ENCODE data around the gene RER1. TPM values are rescaled to one million over a fixed set of nuclear protein-coding genes. Genes with fewer than 3 reads are reported as not detected.

RER1 gene
- total RNA-seq, 2 experiments from 2014 or later = 60.5 to 138 TPM

DNA sequence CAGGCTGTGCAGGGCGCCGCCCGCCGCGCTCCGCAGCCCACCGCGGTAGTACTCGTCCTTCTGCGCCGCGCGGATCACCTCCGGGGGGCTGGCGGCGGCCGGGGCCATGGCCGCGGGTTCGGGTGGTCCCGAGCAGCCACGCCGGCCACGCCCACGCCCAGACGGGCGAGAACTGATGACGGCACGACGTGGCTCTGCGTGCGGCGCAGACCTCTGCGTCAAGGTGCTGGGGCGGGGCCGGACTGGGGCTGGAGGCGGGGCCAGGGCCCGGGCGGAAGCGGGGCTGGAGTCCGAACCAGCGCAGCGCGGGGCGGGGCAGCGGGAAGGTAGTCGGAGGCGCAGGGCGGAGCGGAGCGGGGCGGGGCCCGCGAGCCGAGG, 20.7 kb downstream of the RER1 start, which contains the start of gene PEX10:
Gene PEX10, minus strand, starts transcription at position 170 of the 378 bp plus-strand sequence. Its CDS starts 62 bp downstream, at position 108.
- no peaks in the 10 kb centered on the region for H3K9me2 ChIP-seq (ENCODE audit: insufficient read depth, low read length)
- H3K36me3 ChIP-seq (ENCODE audit: insufficient read depth, low read length) = peaks cover 4% of the 10 kb centered on the region; the same call in 1 of the 2 replicates
- peaks cover 48% of the 10 kb centered on the region for H3K4me1 ChIP-seq (ENCODE audit: insufficient read depth, low read length, poor library complexity, severe bottlenecking)
- H3K79me2 ChIP-seq (ENCODE audit: insufficient read depth, low read depth, low read length) = no peaks in the 10 kb centered on the region
- POLR2A ChIA-PET = interaction anchor here (1.2 kb wide), 1 partner anchor 136 kb away, joined by 7 read pairs; no protein-coding TSS in a partner anchor
- peak within 1 kb of the TSS; percentile 98 for H3K4me3 ChIP-seq (ENCODE audit: low read depth, low read length, poor library complexity, severe bottlenecking)
- peak within 1 kb of the TSS; percentile 99 for H3K4me2 ChIP-seq (ENCODE audit: low read length)
- CTCF ChIA-PET (ENCODE audit: unreplicated experiment) = no interaction called here
- intact Hi-C loops (cut with micrococcal nuclease; ENCODE audit: unreplicated experiment) = loop anchor here (1.0 kb wide), 1 partner anchor 21 kb away; the partner anchor contains the start of genes MORN1 and RER1
- H3K27ac ChIP-seq (ENCODE audit: low read depth, low read length, poor library complexity, severe bottlenecking) = peak within 1 kb of the TSS; percentile 73
- peak; percentile 97 for DNase-seq (ENCODE audit: low spot score)
- H3K9me3 ChIP-seq (ENCODE audit: low read length) = no peaks in the 10 kb centered on the region
- TF ChIP-seq EZH2phosphoT487 (IDR thresholded peaks at IDR 0.05; ENCODE audit: borderline replicate concordance, low read depth, low read length) = no peak
- TF ChIP-seq, protein P1, sequence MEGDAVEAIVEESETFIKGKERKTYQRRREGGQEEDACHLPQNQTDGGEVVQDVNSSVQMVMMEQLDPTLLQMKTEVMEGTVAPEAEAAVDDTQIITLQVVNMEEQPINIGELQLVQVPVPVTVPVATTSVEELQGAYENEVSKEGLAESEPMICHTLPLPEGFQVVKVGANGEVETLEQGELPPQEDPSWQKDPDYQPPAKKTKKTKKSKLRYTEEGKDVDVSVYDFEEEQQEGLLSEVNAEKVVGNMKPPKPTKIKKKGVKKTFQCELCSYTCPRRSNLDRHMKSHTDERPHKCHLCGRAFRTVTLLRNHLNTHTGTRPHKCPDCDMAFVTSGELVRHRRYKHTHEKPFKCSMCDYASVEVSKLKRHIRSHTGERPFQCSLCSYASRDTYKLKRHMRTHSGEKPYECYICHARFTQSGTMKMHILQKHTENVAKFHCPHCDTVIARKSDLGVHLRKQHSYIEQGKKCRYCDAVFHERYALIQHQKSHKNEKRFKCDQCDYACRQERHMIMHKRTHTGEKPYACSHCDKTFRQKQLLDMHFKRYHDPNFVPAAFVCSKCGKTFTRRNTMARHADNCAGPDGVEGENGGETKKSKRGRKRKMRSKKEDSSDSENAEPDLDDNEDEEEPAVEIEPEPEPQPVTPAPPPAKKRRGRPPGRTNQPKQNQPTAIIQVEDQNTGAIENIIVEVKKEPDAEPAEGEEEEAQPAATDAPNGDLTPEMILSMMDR (conservative IDR thresholded peaks at IDR 0.05; ENCODE audit: low read length) = no peak
- no peaks in the 10 kb centered on the region for H4K20me1 ChIP-seq (ENCODE audit: insufficient read depth, low read length)
- H2AFZ ChIP-seq (ENCODE audit: low read length) = peak within 1 kb of the TSS; percentile 80
- BruUV-seq (replicated peaks) = no TSS peak

DNA sequence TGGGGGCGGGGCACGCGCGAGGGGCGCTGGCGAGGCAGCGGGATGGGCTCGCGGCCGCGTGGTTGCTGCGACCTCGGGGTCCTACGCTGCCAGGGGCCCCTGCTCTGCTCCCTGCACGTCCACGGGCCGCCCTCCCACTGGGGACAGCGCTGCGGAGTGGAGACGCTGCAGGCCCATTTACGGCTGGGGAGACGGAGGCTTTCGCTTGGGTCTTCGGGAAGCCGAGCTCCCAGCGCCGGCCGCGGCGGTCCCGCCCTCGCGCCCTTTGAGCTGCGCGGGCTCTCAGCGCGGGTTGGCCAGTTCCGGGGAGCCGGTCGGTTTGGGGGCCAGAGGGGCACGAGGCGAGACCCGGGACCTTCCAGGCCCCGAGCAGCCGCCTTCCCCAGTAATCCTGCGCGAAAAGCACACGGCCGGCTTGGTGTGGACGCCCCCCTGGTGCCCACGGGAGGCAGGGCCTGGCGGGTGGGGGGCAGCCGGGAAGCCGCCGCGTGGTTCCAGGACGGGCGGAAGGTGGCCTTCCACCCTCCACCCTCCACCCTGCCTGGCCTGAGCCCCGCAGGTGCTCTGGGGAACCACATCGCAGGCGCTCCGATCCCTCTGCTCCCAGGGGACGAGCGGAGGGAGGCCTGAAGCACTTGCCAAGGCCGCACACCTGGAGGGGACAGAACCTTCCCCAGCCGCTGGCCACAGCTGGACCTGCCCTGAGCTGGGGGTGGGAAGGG, 21.3 kb downstream of the RER1 start:
- Histone ChIP-seq H3K36me3 (ENCODE audit: insufficient read depth, low read length) (no peaks in the 10 kb centered on the region), H2AFZ (ENCODE audit: low read length) (no peak overlapping the region), H3K4me2 (ENCODE audit: low read length) (peak overlapping the region; percentile 91), H3K27ac (ENCODE audit: low read depth, low read length, poor library complexity, severe bottlenecking) (peak overlapping the region; percentile 73), H3K9me2 (ENCODE audit: insufficient read depth, low read length) (no peaks in the 10 kb centered on the region), H4K20me1 (ENCODE audit: insufficient read depth, low read length) (no peaks in the 10 kb centered on the region), H3K79me2 (ENCODE audit: insufficient read depth, low read depth, low read length) (no peaks in the 10 kb centered on the region), H3K9me3 (ENCODE audit: low read length) (no peaks in the 10 kb centered on the region), H3K4me1 (ENCODE audit: insufficient read depth, low read length, poor library complexity, severe bottlenecking) (peaks cover 48% of the 10 kb centered on the region), H3K4me3 (ENCODE audit: low read depth, low read length, poor library complexity, severe bottlenecking) (peak overlapping the region; percentile 98)
- ChIA-PET POLR2A (interaction anchor here (0.6 to 1.2 kb wide), 3 partner anchors 135 to 385 kb away, joined by 3 to 7 read pairs (median 3); no protein-coding TSS in a partner anchor), CTCF (ENCODE audit: unreplicated experiment) (interaction anchor here (0.6 kb wide), 1 partner anchor 34 kb away, joined by 7 read pairs; no protein-coding TSS in a partner anchor)
- TF ChIP-seq, protein P1 (conservative IDR thresholded peaks at IDR 0.05; ENCODE audit: low read length) = no peak
- TF ChIP-seq EZH2phosphoT487 (IDR thresholded peaks at IDR 0.05; ENCODE audit: borderline replicate concordance, low read depth, low read length) = no peak
- BruUV-seq (replicated peaks) = TSS peak; percentile 55
- intact Hi-C loops (cut with micrococcal nuclease; ENCODE audit: unreplicated experiment) = loop anchor here (1.0 kb wide), 2 partner anchors 22 to 83 kb away; partner anchors contain the start of genes MORN1 and RER1
- peak; percentile 83 for DNase-seq (ENCODE audit: low spot score)
